ENCODE data around the gene ZNF613.
"Not testable (repeated sequence)": the region's sequence is repeated elsewhere in the genome, so short reads cannot be mapped to it uniquely, and the experiment has no call there.

Gene ZNF613

GRCh38 chr19:51926784-51927741 lies at the start of gene ZNF613:
Gene ZNF613, plus strand, starts transcription at chr19:51927472. Its CDS starts 8,749 bp downstream, at chr19:51936221.
- peak; percentile 79 to 80 for DNase-seq (ENCODE audit: low read depth in 2 of 2)

- no peak for DNase-seq (ENCODE audit: low read depth in 2 of 2)
Measured at GRCh38 chr19:51882518-51882917, 44.8 kb upstream of the ZNF613 start.

- no peak for DNase-seq (ENCODE audit: low read depth in 2 of 2)
Measured at GRCh38 chr19:51884713-51885112, 42.6 kb upstream of the ZNF613 start.

DNA sequence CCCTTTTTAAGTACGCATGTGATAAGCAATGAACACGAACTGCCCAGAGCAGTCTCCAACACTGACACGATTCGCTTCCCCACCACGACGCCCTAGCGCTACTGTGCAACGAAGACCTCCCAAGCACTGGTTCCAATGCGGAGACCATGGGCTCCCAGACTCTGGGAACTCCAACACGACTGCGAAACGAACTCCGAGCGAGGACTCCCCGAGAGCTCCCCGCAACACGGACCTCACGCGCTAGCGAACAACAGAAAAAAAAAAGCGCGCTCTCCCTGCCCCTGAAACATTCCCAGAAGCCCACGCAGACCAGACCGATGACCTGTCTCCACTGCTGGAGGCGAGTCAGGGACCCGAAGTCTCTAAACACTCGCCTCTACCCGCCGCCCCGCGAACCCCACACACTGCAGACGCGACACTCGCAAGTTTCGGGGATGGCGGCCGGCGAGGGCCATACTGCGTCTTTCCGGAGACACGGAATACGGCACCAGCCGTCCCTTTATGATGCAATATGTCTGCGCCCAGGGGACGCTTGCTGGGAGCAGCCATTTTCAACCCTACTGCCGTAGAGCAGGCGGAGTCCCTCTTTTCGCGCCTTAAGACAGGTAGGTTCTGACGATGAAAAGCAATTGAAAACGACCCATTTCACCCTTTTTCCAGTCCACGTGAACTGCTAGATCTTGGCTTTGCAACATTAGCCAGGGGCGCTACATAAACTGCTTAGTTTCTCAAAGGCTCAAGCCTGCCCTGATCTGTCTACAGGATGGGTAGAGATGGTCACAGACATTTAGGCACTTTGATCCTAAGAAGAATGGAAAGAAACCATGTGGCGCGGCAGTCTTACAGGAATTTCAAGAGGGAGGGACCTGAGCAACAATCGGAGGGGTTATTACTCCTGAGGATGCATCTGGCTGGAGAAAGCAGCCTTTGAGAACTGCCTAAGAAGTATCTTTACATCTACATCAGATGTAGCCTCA lies 39.5 kb upstream of the ZNF613 start, which contains the start of gene ZNF577:
ZNF577 (minus strand) TSS at position 430 of the 977 bp plus-strand sequence. CDS start 7,569 bp downstream, outside the sequence.
- peak; percentile 53 to 55 for DNase-seq (ENCODE audit: low read depth in 2 of 2)

GRCh38 chr19:51889934-51890333 lies 37.3 kb upstream of the ZNF613 start:
- DNase-seq (ENCODE audit: low read depth in 2 of 2) = no peak

GRCh38 chr19:51891193-51891747 lies 36.0 kb upstream of the ZNF613 start:
- DNase-seq (ENCODE audit: low read depth in 2 of 2) = no peak

DNA sequence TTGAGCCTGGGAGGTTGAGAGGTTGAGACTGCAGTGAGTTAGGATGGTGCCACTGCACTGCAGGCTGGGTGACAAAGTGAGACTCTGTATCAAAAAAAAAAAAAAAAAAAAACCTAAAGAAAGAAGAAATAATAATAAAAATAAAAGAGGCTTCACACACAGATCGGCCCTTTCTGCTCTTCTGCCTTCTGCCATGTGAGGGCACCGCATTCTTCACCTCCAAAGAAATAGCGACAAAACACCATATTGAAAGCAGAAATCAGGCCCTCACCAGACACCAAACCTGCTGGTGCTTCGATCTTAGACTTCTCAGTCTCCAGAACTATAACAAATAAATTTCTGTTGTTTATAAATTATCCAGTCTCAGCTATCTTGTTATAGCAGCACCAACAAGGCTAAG lies 25.4 kb upstream of the ZNF613 start:
- DNase-seq (ENCODE audit: low read depth in 2 of 2) = no peak

DNA sequence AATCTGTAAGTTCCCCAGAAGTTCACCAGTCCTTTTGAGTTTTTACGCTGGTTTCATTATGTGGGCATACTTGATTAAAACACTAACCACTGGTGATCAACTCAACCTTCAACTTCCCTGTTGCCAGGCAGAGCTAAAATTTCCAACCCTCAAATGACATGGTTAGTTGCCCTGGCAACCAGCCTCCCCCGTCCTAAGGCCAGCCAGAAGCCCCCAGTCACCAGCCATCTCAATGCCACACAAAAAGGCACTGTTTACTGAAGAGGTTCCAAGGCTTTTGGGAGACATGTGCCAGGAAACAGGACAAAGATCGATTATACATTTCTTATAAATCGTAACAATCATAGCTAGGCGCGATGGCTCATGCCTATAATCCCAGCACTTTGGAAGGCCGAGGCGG lies 24.1 kb upstream of the ZNF613 start:
- no peak for DNase-seq (ENCODE audit: low read depth in 2 of 2)

GRCh38 chr19:51904331-51905165 lies 22.7 kb upstream of the ZNF613 start, which contains the start of gene ZNF649:
Gene ZNF649, minus strand, starts transcription at chr19:51905017. Its CDS starts 4,910 bp downstream, at chr19:51900107.
- DNase-seq (ENCODE audit: low read depth in 2 of 2) = peak; percentile 68 to 69

- DNase-seq (ENCODE audit: low read depth in 2 of 2) = no peak
Measured at GRCh38 chr19:51905206-51905605, 22.1 kb upstream of the ZNF613 start.

DNA sequence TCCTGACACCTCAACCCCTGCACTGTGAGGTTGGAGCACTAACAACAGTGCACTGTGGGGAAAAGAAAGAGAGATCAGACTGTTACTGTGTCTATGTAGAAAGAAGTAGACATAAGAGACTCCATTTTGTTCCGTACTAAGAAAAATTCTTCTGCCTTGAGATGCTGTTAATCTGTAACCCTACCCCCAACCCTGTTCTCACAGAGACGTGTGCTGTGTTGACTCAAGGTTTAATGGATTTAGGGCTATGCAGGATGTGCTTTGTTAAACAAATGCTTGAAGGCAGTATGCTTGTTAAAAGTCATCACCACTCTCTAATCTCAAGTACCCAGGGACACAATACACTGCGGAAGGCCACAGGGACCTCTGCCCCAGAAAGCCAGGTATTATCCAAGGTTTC lies 21.6 kb upstream of the ZNF613 start:
- DNase-seq (ENCODE audit: low read depth in 2 of 2) = not testable (repeated sequence)

- not testable (repeated sequence) for DNase-seq (ENCODE audit: low read depth in 2 of 2)
Measured at GRCh38 chr19:51906108-51906507, 21.2 kb upstream of the ZNF613 start.

- DNase-seq (ENCODE audit: low read depth in 2 of 2) = not testable (repeated sequence)
Measured at GRCh38 chr19:51907981-51908380, 19.3 kb upstream of the ZNF613 start.

DNA sequence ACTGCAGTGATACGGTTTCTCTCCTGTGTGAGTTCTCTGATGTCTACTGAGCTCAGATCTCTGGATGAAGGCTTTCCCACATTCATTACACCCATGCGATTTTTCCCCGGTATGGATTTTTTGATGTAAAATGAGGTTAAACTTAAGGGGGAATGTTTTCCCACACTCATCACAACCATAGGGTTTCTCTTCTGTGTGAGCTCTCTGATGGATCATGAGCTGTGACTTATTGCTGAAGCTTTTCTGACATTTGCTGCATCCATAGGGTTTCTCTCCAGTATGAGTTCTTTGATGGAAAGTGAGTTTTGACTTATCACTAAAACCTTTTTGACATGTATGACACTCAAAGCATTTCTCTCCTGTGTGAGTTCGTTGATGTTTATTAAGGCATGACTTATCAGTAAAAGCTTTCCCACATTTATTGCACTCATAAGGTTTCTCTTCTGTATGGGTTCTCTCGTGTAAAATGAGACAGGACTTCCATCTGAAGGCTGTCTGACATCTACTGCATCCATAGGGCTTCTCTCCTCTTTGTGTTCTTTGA lies 11.9 kb upstream of the ZNF613 start:
- no peak for DNase-seq (ENCODE audit: low read depth in 2 of 2)

- no peak for DNase-seq (ENCODE audit: low read depth in 2 of 2)
Measured at GRCh38 chr19:51916167-51916566, 11.1 kb upstream of the ZNF613 start.

GRCh38 chr19:51919606-51920005 lies 7.7 kb upstream of the ZNF613 start:
- no peak for DNase-seq (ENCODE audit: low read depth in 2 of 2)

DNA sequence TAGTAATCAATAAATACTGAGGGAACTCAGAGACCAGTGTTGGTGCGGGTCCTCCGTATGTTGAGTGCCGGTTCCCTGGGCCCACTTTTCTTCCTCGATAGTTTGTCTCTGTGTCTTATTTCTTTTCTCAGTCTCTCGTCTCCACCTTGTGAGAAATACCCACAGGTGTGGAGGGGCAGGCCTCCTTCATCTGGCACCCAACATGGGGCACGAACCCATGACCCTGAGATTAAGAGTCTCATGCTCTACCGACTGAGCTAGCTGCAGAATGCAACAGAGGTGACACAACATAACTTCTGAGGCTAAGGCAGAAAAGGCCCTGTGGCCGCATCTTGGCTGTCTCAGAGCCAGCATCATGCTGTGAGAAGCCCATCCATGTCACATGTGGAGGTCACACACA lies 5.3 kb upstream of the ZNF613 start:
- no peak for DNase-seq (ENCODE audit: low read depth in 2 of 2)

DNA sequence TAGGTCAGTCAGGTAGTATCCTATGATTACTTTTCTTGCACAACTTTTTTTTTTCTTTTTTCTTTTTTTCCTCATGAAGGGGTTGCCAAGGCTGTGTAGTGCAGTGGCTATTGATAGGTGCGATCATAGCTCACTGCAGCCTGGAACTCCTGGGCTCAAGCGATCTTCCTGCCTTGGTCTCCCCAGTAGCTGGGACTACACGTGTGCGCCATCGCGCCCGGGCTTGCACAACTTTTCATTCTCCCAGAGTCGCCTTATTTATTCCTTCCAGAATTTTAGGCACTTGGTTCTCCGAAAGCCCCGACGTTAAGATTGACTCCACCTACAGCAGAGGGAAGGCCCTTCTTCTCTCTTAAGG lies 867 bp upstream of the ZNF613 start:
- DNase-seq (ENCODE audit: low read depth in 2 of 2) = no peak

DNA sequence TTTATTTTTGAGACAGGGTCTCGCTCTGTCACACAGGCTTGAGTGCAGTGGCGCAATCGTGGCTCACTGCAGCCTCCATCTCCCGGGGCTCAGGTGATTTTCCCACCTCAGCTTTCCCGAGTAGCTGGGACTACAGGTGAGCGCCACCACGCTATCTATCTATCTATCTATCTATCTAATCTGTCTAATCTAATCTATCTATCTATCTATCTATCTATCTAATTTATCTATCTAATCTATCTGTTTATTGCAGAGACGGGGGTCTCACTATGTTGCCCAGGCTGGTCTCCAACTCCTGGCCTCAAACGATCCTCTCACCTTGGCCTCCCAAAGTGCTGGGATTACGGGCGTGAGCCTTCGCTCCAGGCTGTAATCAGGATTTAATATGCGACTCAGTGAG lies 587 bp downstream of the ZNF613 start:
- DNase-seq (ENCODE audit: low read depth in 2 of 2) = no peak

DNA sequence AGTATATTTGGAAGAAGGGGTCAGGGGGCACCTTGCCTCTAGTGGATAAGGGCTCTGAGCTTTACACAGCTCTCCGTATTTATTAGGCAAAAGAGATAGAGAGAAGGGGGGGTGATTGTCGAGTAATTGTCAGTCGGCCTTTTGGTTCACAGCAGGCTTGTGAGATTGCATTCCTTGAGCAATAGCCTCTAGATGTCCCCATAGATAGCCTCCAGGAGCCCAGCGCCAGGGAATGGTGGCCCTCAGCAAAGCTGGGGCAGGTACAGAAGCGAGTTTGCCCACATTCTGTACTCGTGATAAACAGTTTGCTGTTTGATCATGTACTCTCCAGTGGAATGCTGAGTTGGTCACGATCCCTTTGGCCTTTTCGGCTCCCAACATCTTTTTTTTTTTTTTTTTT lies 4.6 kb downstream of the ZNF613 start:
- no peak for DNase-seq (ENCODE audit: low read depth in 2 of 2)

- no peak for DNase-seq (ENCODE audit: low read depth in 2 of 2)
Measured at GRCh38 chr19:51938936-51939335, 11.7 kb downstream of the ZNF613 start.
